Left hindlimb (tissue), 1 donor: ENCODE measurements around the gene P3R3URF.

Source experiments
- DNase-seq: peaks from one replicate; pipeline ENCODE4 v3.0.0-alpha.2; 2018

The P3R3URF gene

GRCh38 chr1:46131712-46132528 is 44.4 kb downstream of the P3R3URF start:
- DNase-seq: peak; percentile 42

- no peak for DNase-seq
Measured at GRCh38 chr1:46131093-46131492, 45.2 kb downstream of the P3R3URF start.

GRCh38 chr1:46130606-46131005 is 45.7 kb downstream of the P3R3URF start:
- DNase-seq: no peak

- no peak for DNase-seq
Measured at GRCh38 chr1:46130121-46130520, 46.2 kb downstream of the P3R3URF start.

- no peak for DNase-seq
Measured at GRCh38 chr1:46128344-46128743, 47.9 kb downstream of the P3R3URF start.
